ENCODE data around the gene INPP5D. TPM values are rescaled to one million over a fixed set of nuclear protein-coding genes. Genes with fewer than 3 reads are reported as not detected.

INPP5D gene
- total RNA-seq, 1 donor from 2014 or later, result 26.6 TPM

- no peak for TF ChIP-seq CTCF (IDR thresholded peaks at IDR 0.05; ENCODE audit: insufficient read depth, low read length, severe bottlenecking)
- FAIRE-seq (no peak), DNase-seq (ENCODE audit: low read depth) (no peak)
- Histone ChIP-seq H3K36me3 (ENCODE audit: control insufficient read depth, insufficient read depth, low read length) (no peaks in the 10 kb centered on the region), H3K27me3 (ENCODE audit: control insufficient read depth, insufficient read depth, low read length) (peaks cover 4% of the 10 kb centered on the region), H3K4me3 (ENCODE audit: low read depth, low read length) (no peak overlapping the region)
Observed at GRCh38 chr2:233060501-233060979, 398 bp downstream of the INPP5D start.

DNA sequence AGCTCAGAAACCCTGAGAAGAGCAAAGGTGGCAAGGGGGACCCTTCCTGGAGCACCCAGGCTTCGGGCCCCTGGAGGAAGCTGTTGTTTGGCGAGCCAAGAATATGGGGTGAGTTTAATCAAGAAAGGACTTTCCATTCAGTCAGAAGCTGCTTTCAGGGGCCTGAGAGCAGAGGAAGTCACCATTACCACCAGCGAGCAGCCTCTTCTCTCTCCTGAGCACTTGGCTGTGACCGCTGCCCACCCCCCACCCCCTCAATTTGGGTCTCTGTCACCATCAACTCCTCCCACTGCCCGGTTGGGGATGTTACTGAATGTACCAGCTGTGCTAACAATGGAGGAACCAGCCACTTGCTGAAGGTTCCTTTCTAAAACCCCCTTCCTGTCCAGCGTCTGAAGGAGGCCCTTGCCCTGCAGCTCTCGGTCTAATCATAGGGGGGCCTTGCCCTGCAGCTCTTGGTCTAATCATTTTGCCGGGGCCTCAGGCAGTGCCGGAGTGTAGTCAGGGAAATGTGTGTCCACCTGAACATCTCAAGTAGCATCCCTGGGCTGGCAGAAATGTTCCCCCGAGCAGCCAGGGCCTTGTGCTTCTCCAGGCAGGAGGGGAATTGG, 943 bp downstream of the INPP5D start:
- H3K36me3 ChIP-seq (ENCODE audit: control insufficient read depth, insufficient read depth, low read length), result no peaks in the 10 kb centered on the region
- no peak overlapping the region for H3K4me3 ChIP-seq (ENCODE audit: low read depth, low read length)
- FAIRE-seq, result no peak
- no peak for DNase-seq (ENCODE audit: low read depth)
- H3K27me3 ChIP-seq (ENCODE audit: control insufficient read depth, insufficient read depth, low read length), result peaks cover 4% of the 10 kb centered on the region
- no peak for TF ChIP-seq CTCF (IDR thresholded peaks at IDR 0.05; ENCODE audit: insufficient read depth, low read length, severe bottlenecking)

GRCh38 chr2:233061591-233062450, 1.7 kb downstream of the INPP5D start:
- DNase-seq (ENCODE audit: low read depth) (no peak), FAIRE-seq (no peak)
- no peak overlapping the region for H3K4me3 ChIP-seq (ENCODE audit: low read depth, low read length)
- peaks cover 4% of the 10 kb centered on the region for H3K27me3 ChIP-seq (ENCODE audit: control insufficient read depth, insufficient read depth, low read length)
- no peak for TF ChIP-seq CTCF (IDR thresholded peaks at IDR 0.05; ENCODE audit: insufficient read depth, low read length, severe bottlenecking)
- H3K36me3 ChIP-seq (ENCODE audit: control insufficient read depth, insufficient read depth, low read length), result no peaks in the 10 kb centered on the region

- no peak for TF ChIP-seq CTCF (IDR thresholded peaks at IDR 0.05; ENCODE audit: insufficient read depth, low read length, severe bottlenecking)
- H3K4me3 ChIP-seq (ENCODE audit: low read depth, low read length), result no peak overlapping the region
- no peak for FAIRE-seq
- peaks cover 4% of the 10 kb centered on the region for H3K27me3 ChIP-seq (ENCODE audit: control insufficient read depth, insufficient read depth, low read length)
- no peak for DNase-seq (ENCODE audit: low read depth)
- H3K36me3 ChIP-seq (ENCODE audit: control insufficient read depth, insufficient read depth, low read length), result no peaks in the 10 kb centered on the region
Observed at GRCh38 chr2:233062451-233062850, 2.3 kb downstream of the INPP5D start.

DNA sequence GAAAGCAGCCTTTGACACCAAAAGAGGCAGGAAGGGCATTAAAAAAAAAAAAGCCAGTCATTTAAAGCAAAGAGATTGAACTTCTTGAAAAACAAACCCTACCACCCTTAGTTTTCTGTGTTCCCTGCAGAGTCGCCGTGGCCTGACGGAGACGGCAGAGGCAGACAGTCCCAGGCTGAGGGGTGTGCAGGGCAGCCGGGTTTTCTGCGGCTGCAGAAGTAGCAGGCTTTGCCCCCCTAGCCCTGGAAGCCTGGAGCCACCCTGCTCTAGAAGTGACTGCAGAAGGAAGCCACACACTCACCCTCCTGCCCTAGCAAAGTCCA, 2.8 kb downstream of the INPP5D start:
- peaks cover 4% of the 10 kb centered on the region for H3K27me3 ChIP-seq (ENCODE audit: control insufficient read depth, insufficient read depth, low read length)
- no peak for TF ChIP-seq CTCF (IDR thresholded peaks at IDR 0.05; ENCODE audit: insufficient read depth, low read length, severe bottlenecking)
- no peak for FAIRE-seq
- DNase-seq (ENCODE audit: low read depth), result no peak
- no peaks in the 10 kb centered on the region for H3K36me3 ChIP-seq (ENCODE audit: control insufficient read depth, insufficient read depth, low read length)
- H3K4me3 ChIP-seq (ENCODE audit: low read depth, low read length), result no peak overlapping the region

All from bronchial epithelial cell (primary cell).